ENCODE measurements around the gene PKP3. TPM values are rescaled to one million over a fixed set of nuclear protein-coding genes. Genes with fewer than 3 reads are reported as not detected.
"Not testable (repeated sequence)": the region's sequence is repeated elsewhere in the genome, so short reads cannot be mapped to it uniquely, and the experiment has no call there.

Gene PKP3
- total RNA-seq, 1 donor from 2014 or later: 71.2 TPM

DNA sequence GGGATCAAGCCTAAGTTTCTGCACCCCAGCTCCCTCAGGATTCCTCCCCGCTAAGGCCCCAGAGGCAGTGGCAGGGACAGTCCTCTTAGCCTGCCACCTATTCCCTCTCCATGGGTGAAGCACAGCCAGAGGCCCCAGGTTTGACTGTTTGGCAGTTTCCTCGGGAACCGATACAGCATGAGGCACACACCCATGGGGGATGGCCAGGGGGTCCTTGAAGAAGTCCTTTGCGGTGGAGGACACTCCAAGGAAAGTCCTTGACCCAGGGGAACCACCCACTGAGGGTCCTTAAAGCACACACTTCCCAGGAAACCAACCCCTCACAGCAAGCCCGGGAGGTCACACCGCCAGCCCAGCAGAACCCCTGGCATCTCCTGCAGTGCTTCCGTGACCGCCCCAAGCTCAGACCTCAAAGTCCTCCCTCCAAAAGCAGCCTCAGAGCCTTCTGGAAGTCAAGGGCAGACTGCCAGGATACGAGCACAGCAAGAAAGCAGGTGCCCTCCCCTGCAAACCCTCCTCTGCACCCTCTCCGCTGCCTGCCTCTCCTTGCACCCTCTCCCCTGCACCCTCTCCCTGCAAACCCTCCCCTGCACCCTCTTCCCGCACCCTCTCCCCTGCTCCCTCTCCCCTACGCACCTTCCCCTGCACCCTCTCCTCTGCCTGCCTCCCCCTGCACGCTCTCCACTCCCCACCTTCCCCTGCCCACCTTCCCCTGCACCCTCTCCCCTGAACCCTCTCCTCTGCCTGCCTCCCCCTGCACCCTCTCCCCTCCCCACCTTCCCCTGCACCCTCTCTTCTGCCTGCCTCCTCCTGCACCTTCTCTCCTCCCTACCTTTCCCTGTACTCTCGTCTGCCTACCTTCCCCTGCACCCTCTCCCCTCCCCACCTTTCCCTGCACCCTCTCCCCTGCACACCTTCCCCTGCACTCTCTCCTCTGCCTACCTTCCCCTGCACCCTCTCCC lies 19.4 kb downstream of the PKP3 start:
- no peak for DNase-seq

DNA sequence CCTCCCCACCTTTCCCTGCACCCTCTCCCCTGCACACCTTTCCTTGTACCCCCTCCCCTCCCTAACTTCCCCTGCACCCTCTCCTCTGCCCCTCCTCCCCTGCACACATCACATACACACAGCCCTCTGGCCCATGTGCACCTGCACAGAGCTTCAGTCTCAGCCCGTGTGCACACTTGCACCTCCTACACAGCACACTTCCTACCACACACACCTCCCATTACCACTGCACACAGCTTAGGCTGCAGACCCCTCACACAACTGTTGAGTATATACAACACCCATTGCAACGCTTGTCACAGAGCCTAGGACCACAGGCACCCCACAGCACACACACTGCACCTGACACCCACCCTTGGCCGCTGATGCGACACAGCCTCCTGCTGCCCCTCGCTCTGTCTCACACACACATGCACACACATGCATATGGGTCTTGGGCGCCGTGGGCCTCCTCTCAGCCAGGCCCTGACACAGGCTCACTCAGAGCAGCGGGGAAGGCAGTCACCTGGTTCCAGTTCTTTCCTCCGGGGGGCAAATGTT lies 20.4 kb downstream of the PKP3 start:
- DNase-seq: no peak

DNA sequence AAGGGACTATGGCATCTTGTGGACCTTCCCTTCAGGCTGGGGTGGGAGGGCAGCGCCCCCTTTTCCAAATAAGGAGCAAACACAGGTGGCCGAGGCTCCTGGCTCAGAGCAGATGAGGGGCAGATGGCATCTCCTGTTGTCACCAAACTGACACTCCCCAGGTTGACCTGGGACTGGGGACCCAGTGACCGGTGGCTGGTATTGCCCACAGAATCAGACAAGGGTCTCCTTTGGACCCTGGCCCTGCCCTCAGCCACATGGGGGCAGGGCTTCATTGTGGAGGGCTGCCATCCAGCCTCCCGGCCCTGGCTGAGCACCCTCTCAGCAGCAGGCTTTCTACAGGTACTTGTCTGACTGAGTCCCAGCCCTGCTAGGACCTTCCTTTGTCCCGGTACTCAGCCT lies 21.6 kb downstream of the PKP3 start:
- DNase-seq: no peak

DNA sequence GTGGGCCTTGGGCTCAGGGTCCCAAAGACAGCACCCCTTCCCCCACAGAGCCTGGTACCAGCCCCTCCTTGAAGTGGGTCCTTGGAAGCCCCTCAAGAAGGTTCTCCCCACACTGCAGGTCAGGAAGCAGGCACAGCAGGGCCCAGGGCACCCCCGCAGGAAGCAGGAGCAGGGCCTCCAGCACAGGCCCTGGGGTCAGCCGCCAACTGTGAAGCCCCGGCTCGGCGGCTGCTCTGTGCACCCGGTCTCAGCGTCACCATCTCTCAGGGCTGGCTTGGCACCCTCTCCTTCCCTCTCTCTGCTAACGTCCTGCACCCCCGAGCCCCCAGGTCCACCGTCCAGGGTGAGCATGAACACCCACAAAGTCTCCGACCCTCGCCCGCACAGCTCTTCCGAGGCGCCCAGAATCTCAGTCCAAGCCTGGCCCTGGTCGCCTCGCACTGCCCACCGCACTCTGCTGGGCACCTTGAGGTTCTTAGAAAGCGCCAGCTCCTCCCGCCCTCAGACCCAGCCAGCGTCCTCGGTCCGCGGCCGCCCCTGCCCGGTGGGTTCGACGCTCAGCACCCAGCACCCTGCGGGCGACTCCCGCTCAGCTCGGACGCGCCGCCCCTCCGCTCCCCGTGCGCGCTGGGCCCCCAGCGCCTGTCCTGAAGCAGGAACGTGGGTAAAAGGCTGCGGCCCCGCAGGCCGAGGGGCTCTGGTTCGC lies 22.2 kb downstream of the PKP3 start:
- DNase-seq: no peak

DNA sequence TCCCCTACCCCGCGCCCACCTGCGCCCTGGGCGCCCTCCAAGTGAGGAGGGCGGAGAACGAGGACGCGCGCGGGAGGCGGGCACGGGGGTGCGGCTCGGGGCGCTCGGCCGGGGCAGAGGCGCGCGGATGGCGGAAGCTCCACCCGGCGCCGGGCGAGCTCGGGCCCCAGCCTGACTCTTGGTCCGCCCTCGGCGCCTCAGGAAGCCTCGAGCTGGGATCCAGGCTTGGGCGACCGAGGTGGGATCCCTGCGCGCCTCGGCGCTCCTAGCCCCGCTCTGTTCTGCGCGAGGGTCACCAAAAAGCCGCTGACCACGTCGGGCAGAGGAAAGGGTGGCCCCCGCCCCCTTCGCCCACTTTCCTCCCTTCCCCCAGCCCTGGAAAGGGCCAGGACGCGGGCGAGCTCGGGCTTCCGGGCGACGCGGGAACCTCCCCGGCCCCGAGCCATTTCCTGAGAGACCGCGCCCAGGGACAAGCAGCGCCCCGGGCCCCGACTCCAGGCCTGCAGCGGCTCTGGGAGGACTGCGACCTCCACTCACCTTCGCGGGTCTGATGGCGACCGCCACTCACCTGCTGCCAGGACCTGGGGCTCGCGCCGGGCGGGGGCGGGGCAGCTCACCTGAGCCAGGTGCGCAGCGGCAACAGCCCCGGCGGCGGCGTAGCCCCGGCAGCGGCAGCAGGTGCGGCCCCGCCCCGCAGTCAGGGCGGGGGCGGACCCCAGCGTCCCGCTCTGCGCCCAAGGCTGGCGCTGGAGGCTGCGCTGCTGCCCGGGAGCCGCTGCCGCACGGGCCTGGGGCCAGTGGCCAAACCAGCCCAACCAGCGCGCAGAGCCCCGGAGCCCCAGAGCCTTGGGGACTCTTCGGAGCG lies 23.0 kb downstream of the PKP3 start:
- no peak for DNase-seq

DNA sequence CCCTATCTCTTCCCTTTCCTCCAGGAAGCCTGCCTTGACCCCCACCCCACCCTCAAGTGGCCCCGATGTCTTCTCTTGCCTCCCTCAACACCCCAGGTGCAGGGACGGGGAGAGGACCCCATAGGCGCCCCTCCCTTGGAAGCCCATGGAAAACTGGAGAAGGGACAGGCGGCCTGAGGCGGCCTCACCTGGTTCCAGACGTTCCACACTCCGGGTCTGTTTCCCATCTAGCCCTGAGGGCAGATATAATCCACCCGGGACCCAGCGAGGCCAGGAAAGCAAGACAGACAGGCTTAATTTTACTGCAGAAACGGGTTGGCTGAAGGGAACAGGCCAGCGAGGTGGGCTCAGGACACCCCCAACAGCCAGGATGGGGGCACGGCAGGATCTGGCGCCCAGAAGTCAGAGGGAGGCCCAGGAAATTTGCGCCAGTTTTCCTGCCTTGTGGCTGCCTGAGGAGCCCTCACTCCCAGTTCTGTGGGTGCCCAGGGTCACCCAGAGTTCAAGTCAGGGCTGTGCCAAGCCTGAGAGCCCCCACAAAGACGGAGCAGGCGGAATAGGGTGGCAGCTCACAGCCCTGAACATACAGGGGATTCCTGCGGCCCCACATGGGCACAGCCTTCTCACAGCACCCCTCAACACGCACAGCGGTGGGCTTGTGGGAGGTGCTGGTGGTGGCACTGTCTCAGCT lies 23.8 kb downstream of the PKP3 start:
- no peak for DNase-seq

DNA sequence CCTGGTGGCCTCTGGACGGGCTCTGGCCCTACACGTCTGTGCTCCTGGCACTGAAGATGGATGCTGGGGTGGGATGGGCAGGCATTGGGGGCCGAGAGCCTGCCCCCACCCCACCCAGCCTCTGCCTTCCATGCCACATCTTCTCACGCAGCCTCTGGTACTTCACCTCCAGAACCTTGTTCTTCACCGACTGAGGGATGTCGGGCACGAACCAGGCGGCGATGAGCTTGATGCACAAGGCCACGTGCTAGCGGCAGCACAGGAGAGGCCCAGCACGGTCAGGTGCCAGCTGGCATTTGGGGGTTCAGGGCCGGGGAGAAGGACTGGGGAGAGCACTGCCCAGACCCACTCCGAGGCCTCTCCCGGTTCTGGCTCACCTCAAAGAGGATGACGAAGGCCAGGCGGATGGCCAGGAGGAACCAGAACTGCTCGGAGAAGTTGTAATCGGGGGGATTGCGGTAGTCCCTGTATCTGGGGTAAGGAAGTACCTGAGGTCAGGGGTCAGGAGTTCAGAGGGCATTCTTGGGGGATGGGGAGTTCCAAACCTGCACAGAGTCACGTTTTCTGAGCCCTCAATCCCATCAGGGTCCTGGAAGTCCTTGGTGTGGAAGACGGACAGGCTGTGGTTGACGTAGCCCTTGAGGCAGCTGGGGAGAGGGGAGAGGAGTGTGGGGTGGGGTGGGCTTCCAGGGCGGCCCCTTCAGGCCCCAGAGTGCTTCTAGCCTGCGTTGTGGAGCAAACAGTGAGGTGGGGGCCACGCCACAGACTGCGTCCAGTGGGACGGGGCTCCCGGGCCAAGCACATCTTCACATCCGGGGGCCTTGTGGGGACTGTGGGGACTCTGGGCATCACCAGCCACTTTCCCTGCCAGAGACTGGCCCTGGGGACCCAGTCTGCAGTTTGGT lies 24.6 kb downstream of the PKP3 start:
- DNase-seq: no peak

DNA sequence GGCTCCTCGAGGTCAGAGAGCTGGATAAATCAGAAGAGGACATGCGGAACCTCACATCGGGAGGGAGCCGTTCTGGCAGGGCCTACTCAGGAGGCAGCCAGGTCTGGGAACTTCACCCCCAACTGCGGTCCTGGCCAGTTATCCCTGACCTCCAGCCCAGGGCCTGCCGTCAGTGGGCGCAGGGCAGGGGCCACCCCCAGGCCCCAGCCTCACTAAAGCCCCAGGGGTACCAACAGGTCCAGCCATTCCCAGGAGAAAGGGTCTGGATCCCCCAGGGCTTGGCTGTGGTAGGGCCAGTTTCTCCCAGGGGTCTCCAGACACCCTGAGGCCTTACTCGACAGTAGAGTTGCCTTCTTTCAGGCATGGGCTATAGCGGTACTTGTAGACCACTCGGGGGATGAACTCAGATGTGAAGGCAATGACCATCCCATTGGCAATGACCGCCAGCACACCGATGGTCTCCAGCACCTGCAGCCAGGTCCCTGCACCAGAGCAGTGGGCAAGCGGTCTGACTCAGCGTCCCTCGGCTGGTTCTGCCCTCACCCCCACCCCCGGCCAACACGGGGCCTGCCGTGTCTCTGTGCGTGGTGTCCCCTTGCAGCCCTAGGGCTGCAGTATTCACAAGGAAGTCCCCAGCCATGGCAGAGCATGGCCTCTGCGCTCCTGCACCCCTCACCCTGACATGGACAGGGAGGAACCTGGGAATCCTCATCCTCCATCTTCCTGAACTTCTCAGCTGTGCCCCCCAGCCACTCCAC lies 25.4 kb downstream of the PKP3 start:
- no peak for DNase-seq

DNA sequence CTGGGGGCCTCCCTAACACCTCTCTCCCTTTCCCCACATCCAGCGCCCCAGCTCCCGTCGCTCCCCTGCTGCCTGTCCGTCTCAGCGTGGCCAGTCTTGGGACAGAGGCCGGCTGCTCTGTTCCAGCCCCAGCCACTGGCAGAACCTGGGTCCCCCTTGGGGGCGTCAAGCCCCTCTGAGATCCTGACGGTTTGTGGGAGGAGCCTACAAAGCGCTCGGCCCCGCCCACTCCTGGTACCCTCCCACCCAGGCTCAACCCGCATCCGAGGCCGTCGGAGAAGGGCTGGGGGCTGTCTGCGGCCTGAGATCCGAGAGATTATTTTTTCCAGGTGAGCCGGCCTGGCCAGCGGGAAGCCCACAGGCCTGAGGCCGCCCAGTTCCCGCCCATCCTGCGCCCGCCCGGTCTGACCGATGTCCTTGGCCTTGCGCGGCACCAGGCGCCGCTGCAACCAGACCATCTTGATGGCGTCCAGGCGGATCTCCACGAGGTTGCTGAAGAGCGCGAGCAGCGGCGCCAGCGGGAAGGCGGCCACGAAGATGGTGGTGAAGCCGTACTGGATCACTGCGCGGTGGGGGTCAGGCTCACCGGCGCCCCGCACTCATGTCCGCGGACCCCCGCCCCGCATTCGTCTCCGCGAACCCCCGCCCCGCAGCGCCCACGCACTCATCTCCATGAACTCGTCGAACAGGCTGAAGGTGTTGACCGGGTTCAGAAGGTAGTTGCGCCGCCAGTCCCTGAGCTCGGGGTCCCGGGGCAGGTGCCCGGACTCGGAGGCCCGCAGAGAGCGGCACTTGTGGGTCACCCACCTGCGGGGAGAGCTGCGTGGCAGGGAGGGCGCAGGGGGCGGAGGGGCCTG lies 26.3 kb downstream of the PKP3 start:
- no peak for DNase-seq

DNA sequence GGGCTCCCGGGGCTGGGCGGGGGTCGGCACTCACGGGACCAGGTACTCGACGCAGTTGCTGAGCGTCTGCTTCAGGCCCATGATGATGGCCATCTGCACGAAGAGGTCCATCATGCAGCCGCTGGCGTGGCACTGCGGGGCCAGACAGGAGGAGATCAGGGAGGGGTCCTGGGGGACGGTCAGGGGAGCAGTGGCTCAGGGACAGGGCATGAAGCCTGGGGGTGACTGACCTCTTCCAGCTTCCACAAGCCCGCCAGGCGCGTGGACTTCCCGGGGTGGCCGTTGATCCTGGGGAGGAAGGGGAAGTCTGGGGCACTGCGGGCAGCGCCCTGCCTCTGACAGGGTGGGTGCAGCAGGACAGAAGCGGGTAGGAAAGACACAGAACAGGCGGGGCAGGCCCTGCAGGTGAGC lies 26.9 kb downstream of the PKP3 start:
- no peak for DNase-seq

DNA sequence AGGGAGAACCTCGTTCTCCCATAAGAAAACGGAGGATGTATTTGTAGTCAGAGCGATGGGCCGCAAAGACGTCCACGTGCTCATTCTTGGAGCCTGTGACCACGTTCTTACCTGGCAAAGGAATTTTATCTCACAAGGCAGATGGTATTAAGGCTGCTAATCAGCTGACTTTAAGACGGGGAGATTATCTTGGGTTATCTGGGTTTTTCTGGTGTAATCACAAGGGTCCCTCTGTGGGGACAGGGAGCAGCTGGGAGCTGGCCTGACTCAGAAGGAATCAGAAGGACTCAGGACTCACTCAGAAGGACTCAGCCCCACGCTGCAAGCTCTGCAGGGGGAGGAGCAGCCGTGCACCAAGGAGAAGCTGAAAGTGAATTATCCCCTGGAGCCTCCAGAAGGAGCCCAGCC lies 28.2 kb downstream of the PKP3 start:
- no peak for DNase-seq

DNA sequence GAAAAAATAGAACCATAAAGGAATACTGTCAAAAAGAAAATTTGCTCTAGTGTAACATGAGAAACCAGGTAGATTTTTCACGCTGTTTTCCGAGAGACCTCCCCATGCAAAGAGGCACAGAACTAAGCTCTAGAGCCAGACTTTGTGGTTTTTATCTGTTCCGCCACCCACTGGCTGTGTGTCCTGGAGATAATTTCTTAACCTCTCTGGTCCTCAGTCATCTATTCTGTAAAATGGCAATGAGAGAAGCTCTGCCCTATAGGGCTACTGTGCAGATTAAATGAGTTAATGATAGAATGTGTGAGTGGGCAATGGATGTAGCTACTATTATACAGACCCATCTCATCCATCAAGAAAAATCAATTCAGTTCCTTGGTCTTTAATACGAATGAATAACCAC lies 30.2 kb downstream of the PKP3 start:
- DNase-seq: no peak

DNA sequence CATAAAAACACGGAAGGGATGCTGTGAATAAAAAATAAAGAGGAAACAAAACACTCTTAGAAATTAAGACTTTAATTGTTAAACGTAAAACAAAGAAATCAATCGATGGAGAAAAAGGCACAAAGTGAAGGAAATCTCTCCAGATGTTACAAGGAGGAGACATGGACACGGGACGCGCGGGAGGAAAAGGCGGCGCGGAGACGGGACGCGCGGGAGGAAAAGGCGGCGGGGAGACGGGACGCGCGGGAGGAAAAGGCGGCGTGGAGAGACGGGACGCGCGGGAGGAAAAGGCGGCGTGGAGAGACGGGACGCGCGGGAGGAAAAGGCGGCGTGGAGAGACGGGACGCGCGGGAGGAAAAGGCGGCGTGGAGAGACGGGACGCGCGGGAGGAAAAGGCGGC lies 30.8 kb downstream of the PKP3 start:
- not testable (repeated sequence) for DNase-seq

DNA sequence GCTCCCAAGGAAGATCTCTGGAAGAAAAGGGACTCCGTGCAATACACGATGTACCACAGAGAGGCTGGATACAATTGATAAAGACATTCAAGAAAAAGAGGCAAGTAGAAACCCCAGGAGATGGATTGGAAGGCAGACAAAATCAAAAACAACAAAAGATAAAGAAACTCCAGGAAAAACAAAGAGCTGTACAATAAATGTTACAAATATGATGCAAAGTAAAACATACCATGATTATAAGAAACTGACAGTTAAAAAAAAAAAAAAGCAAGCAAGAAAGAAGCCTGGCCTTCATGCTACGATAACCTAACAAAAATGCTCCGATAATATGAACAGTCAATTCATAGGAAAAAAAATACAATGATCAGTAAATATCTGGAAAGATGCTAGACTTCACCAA lies 31.3 kb downstream of the PKP3 start:
- DNase-seq: no peak

DNA sequence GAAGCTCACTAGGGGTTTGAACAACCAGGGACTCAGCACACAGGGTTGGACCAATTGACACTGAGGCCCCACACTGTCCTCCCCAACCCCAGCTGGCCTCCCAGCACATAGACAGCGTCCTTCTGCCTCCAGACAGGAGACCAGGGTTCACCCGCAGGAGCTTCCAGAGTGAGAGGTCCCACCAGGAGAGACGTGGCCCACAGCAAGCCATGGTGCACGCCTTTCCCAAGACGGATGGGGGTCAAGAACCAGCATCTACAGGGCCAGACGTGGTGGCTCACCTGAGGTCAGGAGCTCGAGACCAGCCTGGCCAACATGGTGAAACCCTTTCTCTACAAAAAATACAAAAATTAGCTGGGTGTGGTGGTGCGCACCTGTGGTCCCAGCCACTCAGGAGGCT lies 32.8 kb downstream of the PKP3 start:
- DNase-seq: no peak

DNA sequence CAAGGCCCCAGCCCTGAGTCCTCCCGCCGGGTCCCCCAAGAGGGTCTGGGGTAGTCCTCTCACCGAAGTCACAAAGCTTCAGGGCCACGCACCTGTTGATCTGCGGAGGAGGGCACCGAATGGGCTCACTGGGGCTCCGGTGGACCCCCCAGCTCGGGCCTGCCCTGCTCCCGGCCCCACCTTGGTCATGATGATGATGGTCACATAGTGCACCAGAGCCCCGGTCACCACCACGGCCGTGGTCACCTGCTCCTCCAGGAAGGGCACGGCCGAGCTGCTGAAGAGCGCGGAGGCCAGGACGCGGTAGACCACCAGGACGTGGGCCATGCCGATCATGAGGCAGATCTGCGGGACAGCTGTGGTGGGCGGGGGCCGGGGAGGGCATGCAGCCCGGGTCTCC lies 34.3 kb downstream of the PKP3 start:
- no peak for DNase-seq

DNA sequence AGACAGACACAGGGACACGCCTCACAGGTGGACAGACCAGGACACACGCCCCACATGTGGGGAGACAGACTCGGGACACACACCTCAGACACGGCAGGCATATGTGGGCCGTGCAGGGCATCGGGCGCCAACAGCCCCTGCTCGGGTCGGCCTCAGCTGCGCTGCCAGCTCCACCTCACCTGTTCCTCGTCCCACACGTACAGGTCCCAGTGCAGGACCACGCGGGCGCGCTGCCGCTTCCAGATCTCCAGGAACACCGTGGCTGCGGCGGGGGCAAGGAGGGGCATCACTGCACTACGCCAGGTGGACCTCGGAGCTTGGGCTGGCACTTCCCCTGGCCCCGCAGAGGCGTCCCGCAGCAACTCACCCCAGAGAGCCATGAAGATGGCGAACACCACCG lies 35.4 kb downstream of the PKP3 start:
- no peak for DNase-seq

DNA sequence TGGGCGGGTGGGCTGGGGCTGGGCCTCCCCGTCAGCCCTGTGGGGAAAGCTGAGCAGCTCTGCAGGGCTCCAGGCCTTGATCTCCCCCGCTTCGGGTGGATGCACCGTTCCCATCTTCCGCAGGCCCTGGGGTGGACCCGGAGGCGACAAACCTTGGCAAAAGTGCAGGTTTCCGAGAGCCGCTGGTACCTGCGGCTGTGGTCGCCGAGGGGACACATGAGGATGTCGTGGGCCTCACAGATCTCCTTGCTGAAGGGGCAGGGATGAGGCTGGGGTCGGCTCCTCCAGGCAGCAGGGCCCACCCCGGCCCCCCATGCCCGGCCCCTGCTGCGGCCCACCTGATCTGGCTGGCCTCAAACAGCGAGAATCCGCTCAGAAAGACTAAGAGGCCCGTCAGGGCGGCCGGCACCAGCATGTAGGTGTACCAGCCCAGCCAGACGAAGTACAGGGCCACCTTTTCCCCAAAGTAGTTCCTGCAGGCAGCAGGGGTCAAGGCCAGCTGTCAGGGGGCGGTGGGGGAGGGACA lies 36.0 kb downstream of the PKP3 start:
- no peak for DNase-seq

DNA sequence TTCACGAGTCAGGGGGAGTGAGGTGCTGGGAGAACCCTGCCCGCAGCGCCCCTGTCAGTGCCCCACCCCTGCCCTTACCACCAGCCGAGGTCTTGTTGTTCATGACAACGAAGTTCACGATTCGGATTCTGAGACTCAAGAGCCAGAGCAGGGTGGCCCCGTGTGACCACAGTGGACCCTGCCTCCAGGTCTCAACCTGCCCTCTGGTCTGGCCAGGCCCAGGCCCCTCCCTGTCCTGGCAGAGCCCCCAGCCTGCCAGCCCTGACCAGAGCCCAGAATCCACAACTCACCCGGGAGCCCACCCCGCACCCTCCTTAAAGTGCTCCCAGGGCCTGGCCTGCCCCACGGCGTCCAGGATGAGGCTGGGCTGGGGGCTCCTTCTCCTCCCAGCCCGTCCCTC lies 37.9 kb downstream of the PKP3 start:
- no peak for DNase-seq

Measured in skin of body (tissue), 2 donors.